Measurements from ENCODE around the gene APBB2.

GRCh38 chr4:40828661-40829060 lies 385.7 kb downstream of the APBB2 start:
- TF ChIP-seq CTCF (IDR thresholded peaks at IDR 0.05) = no peak
- no peak for TF ChIP-seq EP300 (IDR thresholded peaks at IDR 0.05)
- no peak for TF ChIP-seq POLR2A (IDR thresholded peaks at IDR 0.05)

Data from gastroesophageal sphincter (tissue), 3 donors.